SHP77 (cell line): ENCODE measurements around the gene HSPA2.

Experiments used
- DNase-seq, 2 experiments: peaks; one replicate each; lab custom pipeline; 2025; lab: John Stamatoyannopoulos, UW

Gene HSPA2

DNA sequence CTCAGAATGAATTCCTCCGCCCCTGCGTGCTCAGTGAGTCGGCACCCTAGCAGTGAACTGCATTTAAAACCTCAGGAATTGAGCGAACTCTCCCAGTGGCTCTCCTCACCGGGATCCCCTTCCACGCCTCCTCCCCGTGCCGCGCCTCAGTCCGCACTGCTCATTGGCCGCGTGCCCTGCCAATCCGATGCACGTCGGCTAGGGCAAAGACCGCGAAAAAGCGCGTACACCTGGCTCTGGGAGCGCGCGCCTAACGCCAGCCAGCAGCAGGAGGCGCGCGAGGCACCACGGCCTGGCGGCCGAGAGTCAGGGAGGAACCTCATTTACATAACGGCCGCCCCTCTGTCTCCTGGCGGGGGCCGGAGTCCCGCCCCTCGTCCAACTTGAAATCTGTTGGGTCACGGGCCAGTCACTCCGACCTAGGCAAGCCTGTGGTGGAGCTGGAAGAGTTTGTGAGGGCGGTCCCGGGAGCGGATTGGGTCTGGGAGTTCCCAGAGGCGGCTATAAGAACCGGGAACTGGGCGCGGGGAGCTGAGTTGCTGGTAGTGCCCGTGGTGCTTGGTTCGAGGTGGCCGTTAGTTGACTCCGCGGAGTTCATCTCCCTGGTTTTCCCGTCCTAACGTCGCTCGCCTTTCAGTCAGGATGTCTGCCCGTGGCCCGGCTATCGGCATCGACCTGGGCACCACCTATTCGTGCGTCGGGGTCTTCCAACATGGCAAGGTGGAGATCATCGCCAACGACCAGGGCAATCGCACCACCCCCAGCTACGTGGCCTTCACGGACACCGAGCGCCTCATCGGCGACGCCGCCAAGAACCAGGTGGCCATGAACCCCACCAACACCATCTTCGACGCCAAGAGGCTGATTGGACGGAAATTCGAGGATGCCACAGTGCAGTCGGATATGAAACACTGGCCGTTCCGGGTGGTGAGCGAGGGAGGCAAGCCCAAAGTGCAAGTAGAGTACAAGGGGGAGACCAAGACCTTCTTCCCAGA, at the start of gene HSPA2:
HSPA2 (plus strand) TSS at position 534 of the 995 bp plus-strand sequence; CDS start at position 643, 109 bp downstream.
- DNase-seq, result peak; percentile 96

DNA sequence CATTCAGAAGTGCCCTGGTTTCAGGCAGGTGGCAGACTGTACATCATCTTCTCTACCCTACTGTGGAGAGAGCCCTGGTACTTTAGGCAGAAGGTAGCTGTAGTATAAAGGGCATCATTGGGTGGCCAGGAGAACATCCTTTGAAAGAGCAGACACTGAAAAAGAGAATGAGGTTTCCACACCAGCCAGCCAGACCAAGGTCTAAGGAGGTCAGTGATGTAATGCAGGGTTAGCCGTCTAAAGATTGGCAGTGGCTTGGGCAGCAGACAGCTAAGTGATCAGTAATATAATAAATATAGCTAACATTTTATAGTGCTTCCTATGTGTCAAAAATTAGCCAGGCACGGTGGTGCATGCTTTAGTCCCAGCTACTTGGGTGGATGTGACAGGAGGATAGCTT, 48.9 kb upstream of the HSPA2 start:
- no peak for DNase-seq

DNA sequence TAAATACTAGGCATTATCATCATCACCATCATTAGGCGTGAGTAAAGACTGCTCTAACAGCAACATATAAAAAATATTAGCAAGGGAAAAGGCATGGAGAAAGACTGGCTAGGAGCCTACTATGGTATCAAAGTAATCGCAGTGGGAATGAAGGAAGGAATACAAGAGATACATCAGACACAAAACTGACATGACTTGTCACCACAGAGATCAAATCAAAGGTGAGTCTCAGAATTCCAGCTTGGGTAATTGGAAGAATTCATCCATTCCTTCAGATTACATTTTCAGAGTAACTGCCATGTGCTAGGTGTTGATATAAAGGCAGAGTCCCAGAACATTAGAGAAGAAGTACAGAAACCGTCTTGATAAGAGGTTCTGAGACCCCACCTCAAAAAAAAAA, 47.1 kb upstream of the HSPA2 start:
- DNase-seq, result no peak

GRCh38 chr14:64495252-64495651, 45.3 kb upstream of the HSPA2 start:
- DNase-seq, result no peak

DNA sequence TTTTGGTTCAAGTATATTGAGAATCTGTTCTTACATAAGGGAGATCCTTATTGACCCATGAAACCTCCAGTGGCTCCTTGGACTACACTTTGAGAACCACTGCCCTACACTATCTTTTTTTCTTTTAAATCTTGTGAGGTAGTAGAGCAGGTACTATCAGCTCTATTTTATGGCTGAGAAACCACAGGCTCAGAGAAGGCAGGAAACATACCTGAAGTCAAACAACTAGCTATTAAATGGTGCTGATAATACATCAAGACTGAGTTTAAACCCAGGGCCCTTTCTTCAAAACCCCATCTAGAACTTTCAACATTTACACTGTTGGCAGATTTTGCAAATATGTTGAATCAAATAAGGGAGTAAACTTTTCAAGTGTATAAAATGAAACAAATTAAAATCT, 43.8 kb upstream of the HSPA2 start:
- no peak for DNase-seq

DNA sequence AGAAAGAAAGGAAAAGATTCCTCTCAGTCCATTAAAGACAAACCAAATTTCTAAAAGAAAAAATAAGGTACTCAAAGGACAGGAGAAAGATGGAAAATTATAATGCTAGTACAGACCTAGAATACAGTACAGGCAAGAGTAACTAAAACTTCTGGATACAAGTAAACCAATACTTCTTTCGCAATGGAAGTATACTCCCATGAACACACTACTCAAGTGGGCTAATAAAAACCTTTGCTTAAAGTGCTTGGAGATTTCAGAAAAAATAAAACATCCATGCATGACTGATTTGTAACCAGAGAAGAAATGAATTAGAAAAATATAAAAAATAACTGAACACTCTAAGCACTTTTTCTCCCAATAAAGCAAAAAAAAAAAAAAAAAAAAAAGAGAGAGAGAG, 40.5 kb upstream of the HSPA2 start:
- no peak for DNase-seq

GRCh38 chr14:64501411-64502171, 39.0 kb upstream of the HSPA2 start:
- DNase-seq, result peak; percentile 21 to 45

GRCh38 chr14:64502456-64502855, 38.1 kb upstream of the HSPA2 start:
- DNase-seq, result no peak

GRCh38 chr14:64502887-64503433, 37.6 kb upstream of the HSPA2 start:
- DNase-seq, result no peak

GRCh38 chr14:64503434-64504309, 36.9 kb upstream of the HSPA2 start, which contains the start of gene ZBTB25:
Gene ZBTB25 (minus strand): TSS chr14:64503838. CDS start chr14:64490533, 13,305 bp downstream.
- peak; percentile 89 to 93 for DNase-seq

DNA sequence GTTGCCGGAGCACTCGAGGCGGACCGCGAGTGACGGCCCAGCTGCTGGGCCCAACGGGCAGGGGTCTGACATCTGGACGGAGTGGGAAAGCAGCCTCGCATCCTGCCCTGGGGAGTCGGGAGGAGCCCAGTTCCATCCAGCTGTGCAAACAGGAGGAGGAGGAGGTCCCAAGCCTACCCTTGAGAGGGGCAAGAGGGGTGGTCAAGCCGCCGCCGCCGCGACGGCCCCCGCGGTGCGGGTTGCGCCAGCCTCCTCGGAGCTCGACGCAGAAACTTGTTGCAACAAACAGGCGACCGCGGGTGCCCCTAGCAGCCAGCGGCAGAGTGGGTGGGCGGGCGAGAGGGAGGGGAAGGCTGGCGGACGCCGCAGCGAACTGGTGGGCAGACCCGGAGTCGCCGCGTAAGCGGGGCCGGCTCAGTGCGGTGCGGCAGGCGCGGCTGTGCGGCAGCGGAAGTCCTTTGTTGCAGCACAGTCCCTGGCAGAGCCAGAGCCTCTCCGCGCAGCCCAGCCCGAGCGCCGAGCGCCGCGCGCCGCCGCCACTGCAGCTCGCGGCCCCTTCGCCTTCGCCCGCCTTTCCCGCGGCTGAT, 36.1 kb upstream of the HSPA2 start, which contains the start of gene ZBTB1:
ZBTB1 (plus strand) TSS at position 461 of the 587 bp plus-strand sequence. CDS start 16,735 bp downstream, outside the sequence.
- peak; percentile 72 to 76 for DNase-seq

DNA sequence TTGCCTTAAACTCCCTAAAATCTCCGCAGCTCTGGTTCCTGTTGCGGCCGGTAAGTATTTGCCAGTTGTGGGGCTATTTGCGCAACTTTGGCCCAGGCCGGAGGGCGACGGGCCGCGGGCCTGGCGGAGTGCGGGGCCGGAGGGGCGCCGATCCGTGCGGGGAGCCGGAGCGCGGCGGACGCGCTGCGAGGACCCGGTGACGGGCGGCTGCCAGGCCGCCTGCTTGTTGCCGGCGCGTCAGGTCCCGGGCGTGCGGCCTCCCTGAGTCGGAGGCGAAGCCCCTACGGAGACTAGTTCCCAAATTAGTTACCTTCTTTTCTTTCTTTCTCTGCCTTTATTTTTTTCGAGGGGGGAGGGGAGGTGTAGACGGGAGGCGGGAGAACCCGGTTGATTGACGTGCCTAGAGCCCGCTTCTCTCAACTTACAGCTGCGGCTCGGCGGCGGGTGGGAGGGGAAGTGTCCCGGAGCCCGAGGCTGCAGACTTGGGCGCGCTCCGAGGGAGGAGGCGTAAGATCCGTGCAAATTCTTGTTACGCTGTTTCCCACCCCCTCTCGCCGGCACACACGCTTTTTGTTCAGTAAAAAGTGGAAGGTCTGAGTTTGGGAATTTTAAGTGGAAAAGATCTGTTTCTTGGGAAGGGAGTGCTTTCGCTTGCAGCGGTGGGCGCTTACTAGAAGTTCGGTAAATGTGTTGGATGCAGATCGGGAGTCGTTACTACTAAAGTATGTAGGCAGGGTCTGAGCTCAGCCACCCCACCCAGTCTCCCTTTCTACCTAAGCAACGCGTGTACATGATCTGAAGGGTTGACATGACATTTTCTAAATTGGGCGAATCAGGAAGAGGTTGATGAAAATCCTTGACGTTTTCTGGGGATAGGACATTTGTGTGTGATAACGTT, 35.4 kb upstream of the HSPA2 start:
- peak; percentile 55 to 83 for DNase-seq

GRCh38 chr14:64506721-64507120, 33.8 kb upstream of the HSPA2 start:
- no peak for DNase-seq

DNA sequence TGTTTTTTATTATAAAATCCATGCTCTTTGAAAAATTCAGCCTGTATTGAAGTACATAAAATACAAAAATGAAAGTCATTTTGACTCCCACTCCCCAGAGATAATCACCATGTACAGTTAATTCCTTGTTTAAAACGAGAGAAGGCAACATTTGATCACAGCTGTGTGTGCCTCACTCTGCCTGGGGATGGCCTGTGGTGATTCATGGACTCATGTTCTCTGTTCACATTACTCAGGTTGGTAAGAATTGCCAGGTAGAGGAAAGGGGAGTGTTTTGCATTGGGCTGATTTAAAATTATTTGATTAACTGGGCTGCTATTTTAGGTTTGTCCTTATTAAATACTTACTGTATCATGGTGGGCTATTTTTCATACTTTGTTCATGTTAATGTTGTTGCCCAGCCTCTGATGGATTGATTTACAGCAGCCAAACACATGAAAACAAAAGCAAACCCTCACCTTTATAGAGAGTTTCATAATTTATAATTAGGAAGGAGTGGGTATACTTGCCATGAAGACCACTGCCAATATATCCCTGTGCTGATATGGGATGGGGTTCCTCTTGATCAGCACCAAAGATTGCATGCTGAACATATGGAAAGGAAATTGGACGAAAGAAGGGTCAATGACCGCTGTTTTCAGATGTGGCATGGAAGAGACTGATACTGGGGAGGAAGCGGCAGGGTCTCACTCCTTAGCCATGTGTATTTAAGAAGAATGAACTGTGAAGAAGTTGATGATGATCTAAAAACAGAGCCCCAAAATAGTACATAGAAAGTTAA, 33.0 kb upstream of the HSPA2 start:
- no peak for DNase-seq

- no peak for DNase-seq
These were observed 32.2 kb upstream of the HSPA2 start for GRCh38 chr14:64508215-64508776.

DNA sequence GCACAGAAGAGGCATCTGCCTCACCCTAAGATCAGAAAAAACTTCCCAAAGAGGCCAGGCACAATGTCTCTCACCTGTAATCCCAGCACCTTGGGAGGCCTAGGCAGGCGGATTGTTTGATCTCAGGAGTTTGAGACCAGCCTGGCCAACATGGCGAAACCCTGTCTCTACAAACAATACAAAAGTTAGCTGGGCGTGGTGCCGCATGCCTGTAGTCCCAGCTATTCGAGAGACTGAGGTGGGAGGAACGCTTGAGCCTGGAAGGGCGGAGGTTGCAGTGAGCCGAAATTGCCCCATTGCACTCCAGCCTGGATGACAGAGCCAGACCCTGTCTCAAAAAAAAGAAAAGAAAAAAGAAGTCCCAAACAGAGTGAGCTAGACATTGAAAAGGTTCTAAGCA, 31.5 kb upstream of the HSPA2 start:
- no peak for DNase-seq

DNA sequence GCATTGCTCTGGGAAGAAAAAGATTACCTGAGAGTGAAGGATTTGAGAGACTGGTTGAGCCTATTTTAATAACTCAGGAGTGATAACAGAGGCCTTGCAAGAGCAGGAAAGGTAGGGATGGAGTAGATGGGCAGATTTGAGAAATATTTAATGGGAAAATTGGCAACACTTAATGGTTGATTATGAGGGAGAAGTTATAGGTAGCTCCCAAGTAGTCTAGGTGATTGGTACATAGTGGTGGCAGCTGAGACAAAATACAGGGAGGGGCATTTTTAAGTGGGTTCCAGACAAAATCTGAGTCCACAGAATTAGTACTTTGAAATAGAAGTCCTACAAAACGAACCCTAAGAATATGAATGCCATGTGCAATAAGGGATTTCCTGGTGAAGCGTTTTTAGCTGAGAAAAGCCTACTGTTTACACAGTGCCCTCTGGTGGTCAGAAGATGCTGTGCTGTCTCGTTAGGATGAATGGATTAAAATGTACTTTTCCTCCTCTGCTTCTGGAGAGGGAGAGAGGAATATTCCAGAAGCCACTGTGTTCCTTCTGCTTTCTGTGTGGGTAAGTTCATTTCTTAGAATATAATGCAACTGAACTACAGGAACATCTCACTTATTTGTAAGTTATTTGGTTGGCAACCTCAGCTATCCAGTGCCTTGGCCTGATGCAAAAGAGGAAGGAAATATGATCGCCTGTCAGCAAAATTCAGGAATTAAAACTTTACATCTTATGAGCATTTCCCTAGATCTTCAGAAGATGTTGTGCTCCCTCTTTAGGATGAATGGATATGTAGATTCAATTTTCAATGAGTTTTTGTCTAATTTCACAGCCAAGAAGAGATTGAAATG, 29.5 kb upstream of the HSPA2 start:
- DNase-seq, result peak; percentile 43 to 63

DNA sequence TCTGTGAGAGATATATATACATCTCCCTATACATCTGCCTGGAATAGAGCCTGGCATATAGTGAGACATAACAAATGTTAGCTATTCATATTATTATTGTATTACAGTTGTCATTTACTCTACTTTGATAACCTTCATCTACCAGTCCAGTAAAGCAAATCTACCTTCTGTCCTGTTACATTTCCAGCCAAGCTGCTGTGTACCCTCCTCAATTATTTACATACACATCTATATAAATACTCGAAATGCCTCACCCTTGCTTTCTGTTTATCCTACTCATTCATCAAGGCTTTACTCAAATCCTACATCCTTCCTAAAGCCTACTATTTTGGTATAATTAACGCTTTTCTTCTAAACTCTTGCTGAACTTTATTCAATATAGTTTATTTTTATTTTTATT, 27.3 kb upstream of the HSPA2 start:
- DNase-seq, result no peak
